K562 (cell line): ENCODE measurements around the gene PGM2. TPM values are rescaled to one million over a fixed set of nuclear protein-coding genes. Genes with fewer than 3 reads are reported as not detected.

ENCODE experiments used
- ATAC-seq: fragments of 200-7000 bp; cut with Tn5 transposase; 3 replicates; pipeline ENCODE4 v1.9.1; 2020; ENCODE audit warnings: moderate library complexity
- BruUV-seq: library from RNA; stranded (reverse); fragments of 400-500 nt; replicated peaks from 2 replicates; lab custom pipeline; 2021; lab: Mats Ljungman, UMichigan
- CTCF ChIA-PET: fragments of 300-600 bp; formaldehyde crosslinking; extraction: SDS; loops from one replicate; lab custom pipeline; 2021; ENCODE audit warnings: low intra/inter-chr PET ratio; lab: Yijun Ruan, JAX
- POLR2A ChIA-PET: fragments of 300-600, 350-650 bp; sonication (Branson Sonifier 250); formaldehyde crosslinking; extraction: SDS; loops from one replicate; lab custom pipeline; 2021; ENCODE audit warnings: antibody characterized with exemption, inconsistent platforms; lab: Yijun Ruan, JAX
- DNase-seq, 4 experiments: peaks; one replicate each; pipeline versions ENCODE4 v3.0.0 to v3.0.0-alpha.2; 2011 to 2018; ENCODE audit warnings: low spot score in 3 of 4, mixed read lengths in 3 of 4; ENCODE audit errors: extremely low read depth in 1 of 4
- FAIRE-seq: peaks from 2 replicates; lab custom pipeline; 2011; peaks lifted over from hg19 to GRCh38; lab: Jason Lieb, UNC
- H2AFZ ChIP-seq: 2 replicates; pipeline ENCODE4 v1.6.0; 2011; ENCODE audit warnings: low read depth, low read length, control low read depth, inconsistent platforms
- H3K27ac ChIP-seq: fragments of 200-600 bp; 3 replicates; pipeline ENCODE4 v1.8.0; 2011; ENCODE audit warnings: low read depth, mild to moderate bottlenecking, control low read depth, inconsistent platforms, low read length, moderate library complexity, mixed read lengths; ENCODE audit errors: extremely low read depth
- H3K27me3 ChIP-seq, 2 experiments: fragments of 300-600 bp in 1 of 2; 2 replicates in 1 of 2; 3 replicates in 1 of 2; pipeline versions ENCODE4 v1.6.0 to v1.8.0; 2011; ENCODE audit warnings: inconsistent platforms in 2 of 2, low read length in 2 of 2, mild to moderate bottlenecking in 1 of 2, mixed read lengths in 1 of 2, moderate library complexity in 1 of 2; ENCODE audit not compliant: control insufficient read depth in 2 of 2, insufficient read depth in 2 of 2
- H3K36me3 ChIP-seq: fragments of 300-600 bp; 3 replicates; pipeline ENCODE4 v1.8.0; 2011; ENCODE audit warnings: mild to moderate bottlenecking, low read length, inconsistent platforms; ENCODE audit not compliant: control insufficient read depth, insufficient read depth
- H3K4me1 ChIP-seq, 2 experiments: fragments of 200-600 bp in 1 of 2; replicated peaks in 1 of 2; 2 replicates in 1 of 2; 3 replicates in 1 of 2; pipeline versions ENCODE4 v1.5.1 to v1.8.0; 2011; ENCODE audit warnings: inconsistent platforms in 2 of 2, low read length in 2 of 2, mild to moderate bottlenecking in 1 of 2, mixed read lengths in 1 of 2, moderate library complexity in 1 of 2; ENCODE audit not compliant: control insufficient read depth in 2 of 2, insufficient read depth in 2 of 2
- H3K4me2 ChIP-seq: 2 replicates; pipeline ENCODE4 v1.6.1; 2011; ENCODE audit warnings: low read length, control low read depth, inconsistent platforms, mixed read lengths; ENCODE audit not compliant: insufficient read depth
- H3K4me3 ChIP-seq: fragments of 200-600 bp; sonication (generic), shearing (Covaris generic); 2 replicates; pipeline ENCODE4 v1.5.1; 2016; ENCODE audit warnings: control low read depth, inconsistent platforms
- H3K79me2 ChIP-seq: fragments of 200-600 bp; 3 replicates; pipeline ENCODE4 v1.8.0; 2011; ENCODE audit warnings: low read length, inconsistent platforms; ENCODE audit not compliant: control insufficient read depth, insufficient read depth
- H3K9ac ChIP-seq, 2 experiments: 2 replicates each; pipeline versions ENCODE4 v1.6.0 to v1.6.1; 2011; ENCODE audit warnings: low read depth in 2 of 2, low read length in 2 of 2, control low read depth in 1 of 2, inconsistent platforms in 1 of 2, mild to moderate bottlenecking in 1 of 2, mixed read lengths in 1 of 2; ENCODE audit not compliant: insufficient read depth in 1 of 2
- H3K9me1 ChIP-seq: one replicate; pipeline ENCODE4 v1.6.0; 2011; ENCODE audit warnings: inconsistent platforms, mild to moderate bottlenecking, low read length, moderate library complexity; ENCODE audit not compliant: control insufficient read depth, insufficient read depth
- H3K9me3 ChIP-seq: replicated peaks from 2 replicates; pipeline ENCODE4 v1.5.1; 2011; ENCODE audit warnings: low read depth, low read length, inconsistent platforms; ENCODE audit not compliant: control insufficient read depth, insufficient read depth
- H4K20me1 ChIP-seq: replicated peaks from 2 replicates; pipeline ENCODE4 v1.6.1; 2011; ENCODE audit warnings: low read length, inconsistent platforms, mixed read lengths; ENCODE audit not compliant: control insufficient read depth, insufficient read depth
- CEBPG ChIP-seq, 3 experiments: fragments of 200-800 bp in 1 of 3; sonication (Bioruptor generic) in 1 of 3; sonication (generic) in 1 of 3; formaldehyde crosslinking in 1 of 3; IDR thresholded peaks in 2 of 3; conservative IDR thresholded peaks in 1 of 3; 2 replicates each; pipeline versions ENCODE4 v1.6.1 to v1.8.0; 2016 to 2022; ENCODE audit warnings: missing compliant biosample characterization in 2 of 3, missing genetic modification characterization in 2 of 3, mild to moderate bottlenecking in 1 of 3, missing genetic modification reagents in 1 of 3
- ETS1 ChIP-seq: conservative IDR thresholded peaks from 2 replicates; pipeline ENCODE4 v1.6.1; 2011; ENCODE audit warnings: low read depth, mild to moderate bottlenecking, low read length; ENCODE audit not compliant: control insufficient read depth
- HMGN3 ChIP-seq: IDR thresholded peaks from 2 replicates; pipeline ENCODE4 v1.6.1; 2011; ENCODE audit warnings: borderline replicate concordance, low read depth, mild to moderate bottlenecking, mixed read lengths, low read length; ENCODE audit not compliant: insufficient read length; ENCODE audit errors: extremely low read depth
- MAFG ChIP-seq: fragments of 450-650 bp; conservative IDR thresholded peaks from 2 replicates; pipeline ENCODE4 v1.6.1; 2016; ENCODE audit warnings: missing genetic modification characterization, missing compliant biosample characterization
- PCBP1 ChIP-seq: fragments of 200-400 bp; formaldehyde crosslinking; IDR thresholded peaks from 2 replicates; pipeline ENCODE4 v1.6.1; 2018; ENCODE audit warnings: mild to moderate bottlenecking, low read depth, low read length; ENCODE audit not compliant: poor library complexity, severe bottlenecking
- RBM17 ChIP-seq: fragments of 200-400 bp; formaldehyde crosslinking; IDR thresholded peaks from 2 replicates; pipeline ENCODE4 v1.6.1; 2017; ENCODE audit warnings: low read depth, mild to moderate bottlenecking, low read length, borderline replicate concordance
- SETDB1 ChIP-seq: IDR thresholded peaks from one replicate; pipeline ENCODE4 v1.6.1; 2012; ENCODE audit warnings: low read length, control low read depth, inconsistent platforms
- TCF7L2 ChIP-seq: fragments of 150-350 bp; IDR thresholded peaks from 2 replicates; pipeline ENCODE4 v1.6.1; 2016; ENCODE audit warnings: low read depth, mild to moderate bottlenecking, low read length, moderate library complexity
- ZNF316 ChIP-seq: fragments of 450-650 bp; IDR thresholded peaks from 2 replicates; pipeline ENCODE4 v1.6.1; 2016
- WGBS: fragments of 100-300 bp; shearing (Covaris generic); methylation state at CpG from one replicate; pipeline ENCODE4 v1.1.6; 2016; ENCODE audit warnings: low coverage, mixed read lengths; ENCODE audit not compliant: insufficient coverage; ENCODE audit errors: missing lambda C conversion rate; 5-methylcytosine and 5-hydroxymethylcytosine counted together
- in situ Hi-C: fragments of 300-500 bp; cut with MboI; formaldehyde crosslinking; loops from 4 replicates; pipeline ENCODE4 v1.15.0; 2018; ENCODE audit warnings: inconsistent platforms, mixed read lengths
- intact Hi-C: fragments of 100-400 bp; cut with micrococcal nuclease; formaldehyde crosslinking; loops from 2 replicates; pipeline ENCODE4 v1.14.2; 2022
- polyA plus RNA-seq, 8 experiments: library from polyadenylated mRNA; depleted of rRNA in 4 of 8; stranded (reverse) in 5 of 8; unstranded in 3 of 8; fragments of >200 nt; fragmentation: Nextera tagmentation in 2 of 8; fragmentation: Illumina TruSeq in 1 of 8; extraction: Ambion mirVana in 2 of 8; extraction: Trizol in 1 of 8; gene quantifications; 2 replicates each; pipeline versions ENCODE4 v1.2.1 to v1.2.3, GENCODE V29; 2011 to 2014; ENCODE audit warnings: inconsistent platforms in 1 of 8, missing spikeins in 1 of 8
- total RNA-seq, 7 experiments: library from RNA; depleted of rRNA in 6 of 7; stranded (reverse); fragments of >200 nt in 6 of 7; fragmentation: Illumina TruSeq in 2 of 7; extraction: Trizol in 2 of 7; gene quantifications; 2 replicates each; pipeline versions ENCODE4 v1.2.1 to v1.2.3, GENCODE V29; 2011 to 2021; ENCODE audit warnings: low replicate concordance in 1 of 7

The PGM2 gene
- total and polyA plus RNA-seq, 9 of the 15 experiments (the other 6 are each of a cell fraction or from before 2014, with no cell fraction given): 15.2 to 77.3 (median 51.4) TPM

GRCh38 chr4:37903901-37904300 lies 77.4 kb downstream of the PGM2 start:
- POLR2A ChIA-PET: no interaction called here
- CTCF ChIA-PET: no interaction called here
- FAIRE-seq: no peak

GRCh38 chr4:37904824-37905223 lies 78.3 kb downstream of the PGM2 start:
- no peak for DNase-seq
- peaks cover 0 to 1% of the 10 kb centered on the region in 2 experiments; a peak in 1 of 5 replicates for H3K4me1 ChIP-seq
- H3K36me3 ChIP-seq: no peaks in the 10 kb centered on the region
- TF ChIP-seq CEBPG (CRISPR knock-in tag; IDR thresholded peaks at IDR 0.05) (no peak), CEBPG (tag; conservative IDR thresholded peaks at IDR 0.05 in 1 of 2, IDR thresholded peaks at IDR 0.05 in 1 of 2) (no peak), SETDB1 (no peak), ZNF316 (peak; percentile 16; the same call in 1 of the 2 replicates), PCBP1 (no peak), ETS1 (no peak), HMGN3 (no peak), MAFG (tag) (no peak)
- H4K20me1 ChIP-seq: no peaks in the 10 kb centered on the region
- 2% methylated on average over 3 of the region's 3 CpGs for WGBS
- no peaks in the 10 kb centered on the region for H3K9me3 ChIP-seq
- no peak overlapping the region for H3K27ac ChIP-seq
- H3K9me1 ChIP-seq: no peaks in the 10 kb centered on the region
- H3K27me3 ChIP-seq: peaks cover 27 to 34% of the 10 kb centered on the region in 2 experiments
- H3K4me3 ChIP-seq: no peak overlapping the region
- no peak overlapping the region for H3K4me2 ChIP-seq
- CTCF ChIA-PET: no interaction called here
- H2AFZ ChIP-seq: no peak overlapping the region
- in situ Hi-C loops (no loop called here), intact Hi-C loops (no loop called here)
- no peak for FAIRE-seq
- no TSS peak for BruUV-seq
- POLR2A ChIA-PET: no interaction called here
- ATAC-seq: no peak
- no peak overlapping the region for H3K9ac ChIP-seq
- H3K79me2 ChIP-seq: no peaks in the 10 kb centered on the region

More at GRCh38 chr4:37903901-37904300, 77.4 kb downstream of the PGM2 start:
- Histone ChIP-seq H3K9me1 (no peaks in the 10 kb centered on the region), H3K36me3 (no peaks in the 10 kb centered on the region), H3K9ac (no peak overlapping the region), H3K79me2 (no peaks in the 10 kb centered on the region), H3K4me3 (no peak overlapping the region), H3K9me3 (no peaks in the 10 kb centered on the region), H4K20me1 (no peaks in the 10 kb centered on the region), H2AFZ (no peak overlapping the region), H3K27me3 (peaks cover 22 to 34% of the 10 kb centered on the region in 2 experiments), H3K4me2 (no peak overlapping the region), H3K27ac (no peak overlapping the region), H3K4me1 (peaks cover 0 to 4% of the 10 kb centered on the region in 2 experiments; a peak in 1 of 5 replicates)
- no peak for TF ChIP-seq TCF7L2
- no peak for TF ChIP-seq RBM17
- BruUV-seq: no TSS peak
- ATAC-seq: no peak
- intact Hi-C loops: no loop called here
- in situ Hi-C loops: no loop called here
- WGBS: 0% methylated on average over 3 of the region's 3 CpGs
- no peak for DNase-seq
